Ishikawa (cell line): Measurements from ENCODE around the gene TRAPPC3.
A peak's percentile ranks its signal among the peaks of the same experiment; 100 is the strongest.

Experiments used
- CEBPB ChIP-seq: IDR thresholded peaks from 2 replicates; pipeline ENCODE4 v1.6.1; 2012
- CREB1 ChIP-seq: IDR thresholded peaks from 2 replicates; pipeline ENCODE4 v1.6.1; 2012; ENCODE audit warnings: low read depth
- EGR1 ChIP-seq: IDR thresholded peaks from 2 replicates; pipeline ENCODE4 v1.6.1; 2012
- EP300 ChIP-seq: IDR thresholded peaks from 2 replicates; pipeline ENCODE4 v1.6.1; 2012; ENCODE audit warnings: borderline replicate concordance
- FOXM1 ChIP-seq: IDR thresholded peaks from 2 replicates; pipeline ENCODE4 v1.6.1; 2012; ENCODE audit warnings: low read depth, borderline replicate concordance
- NFIC ChIP-seq: IDR thresholded peaks from 2 replicates; pipeline ENCODE4 v1.6.1; 2012
- RAD21 ChIP-seq: IDR thresholded peaks from 2 replicates; pipeline ENCODE4 v1.6.1; 2012; ENCODE audit warnings: low read depth
- TAF1 ChIP-seq: IDR thresholded peaks from 2 replicates; pipeline ENCODE4 v1.6.1; 2012; ENCODE audit warnings: low read depth, mild to moderate bottlenecking
- TCF12 ChIP-seq: IDR thresholded peaks from 2 replicates; pipeline ENCODE4 v1.6.1; 2012; ENCODE audit warnings: low read depth
- TEAD4 ChIP-seq: IDR thresholded peaks from 2 replicates; pipeline ENCODE4 v1.6.1; 2012
- YY1 ChIP-seq: IDR thresholded peaks from 2 replicates; pipeline ENCODE4 v1.6.1; 2012; ENCODE audit warnings: low read depth
- ZBTB7A ChIP-seq: IDR thresholded peaks from 2 replicates; pipeline ENCODE4 v1.6.1; 2012; ENCODE audit warnings: low read depth
- TF ChIP-seq, protein P1 (sequence below): IDR thresholded peaks from 2 replicates; pipeline ENCODE4 v1.6.1; 2012
- TF ChIP-seq, protein P2 (sequence below): IDR thresholded peaks from 2 replicates; pipeline ENCODE4 v1.6.1; 2012
- TF ChIP-seq, protein P3 (sequence below): IDR thresholded peaks from 2 replicates; pipeline ENCODE4 v1.6.1; 2012; ENCODE audit warnings: low read depth, mild to moderate bottlenecking

TRAPPC3 gene

DNA sequence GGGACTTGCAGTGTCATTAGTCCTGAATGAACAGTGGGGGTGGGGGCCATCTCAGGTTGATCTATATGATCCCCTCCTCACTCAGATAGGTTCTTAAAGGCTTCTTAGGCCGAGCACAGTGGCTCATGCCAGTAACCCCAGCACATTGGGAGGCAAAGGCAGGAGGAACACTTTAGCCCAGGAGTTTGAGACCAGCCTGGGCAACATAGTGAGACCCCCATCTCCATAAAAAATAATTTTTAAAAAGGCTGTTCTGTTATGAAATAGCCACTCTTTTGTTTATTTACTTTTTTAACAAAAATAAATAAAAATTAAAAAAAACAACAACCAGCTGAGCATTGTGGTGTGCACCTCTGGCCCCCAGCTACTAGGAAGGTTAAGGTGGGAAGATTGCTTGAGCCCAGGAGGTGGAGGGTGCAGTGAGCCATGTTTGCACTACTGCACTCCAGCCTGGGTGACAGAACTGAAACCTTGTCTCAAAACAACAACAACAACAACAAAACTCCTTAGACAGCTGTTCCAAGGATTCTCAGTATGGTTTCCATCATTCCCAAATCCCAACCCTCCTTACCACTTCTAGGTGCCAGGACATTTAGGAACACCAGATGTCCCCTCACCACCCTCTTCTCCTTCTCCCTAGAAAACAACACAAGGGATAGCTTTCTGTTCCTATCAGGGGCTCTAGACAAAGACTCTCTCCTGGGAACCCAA, 2.0 kb upstream of the TRAPPC3 start:
- TF ChIP-seq EGR1, result no peak
- TF ChIP-seq NFIC, result no peak

DNA sequence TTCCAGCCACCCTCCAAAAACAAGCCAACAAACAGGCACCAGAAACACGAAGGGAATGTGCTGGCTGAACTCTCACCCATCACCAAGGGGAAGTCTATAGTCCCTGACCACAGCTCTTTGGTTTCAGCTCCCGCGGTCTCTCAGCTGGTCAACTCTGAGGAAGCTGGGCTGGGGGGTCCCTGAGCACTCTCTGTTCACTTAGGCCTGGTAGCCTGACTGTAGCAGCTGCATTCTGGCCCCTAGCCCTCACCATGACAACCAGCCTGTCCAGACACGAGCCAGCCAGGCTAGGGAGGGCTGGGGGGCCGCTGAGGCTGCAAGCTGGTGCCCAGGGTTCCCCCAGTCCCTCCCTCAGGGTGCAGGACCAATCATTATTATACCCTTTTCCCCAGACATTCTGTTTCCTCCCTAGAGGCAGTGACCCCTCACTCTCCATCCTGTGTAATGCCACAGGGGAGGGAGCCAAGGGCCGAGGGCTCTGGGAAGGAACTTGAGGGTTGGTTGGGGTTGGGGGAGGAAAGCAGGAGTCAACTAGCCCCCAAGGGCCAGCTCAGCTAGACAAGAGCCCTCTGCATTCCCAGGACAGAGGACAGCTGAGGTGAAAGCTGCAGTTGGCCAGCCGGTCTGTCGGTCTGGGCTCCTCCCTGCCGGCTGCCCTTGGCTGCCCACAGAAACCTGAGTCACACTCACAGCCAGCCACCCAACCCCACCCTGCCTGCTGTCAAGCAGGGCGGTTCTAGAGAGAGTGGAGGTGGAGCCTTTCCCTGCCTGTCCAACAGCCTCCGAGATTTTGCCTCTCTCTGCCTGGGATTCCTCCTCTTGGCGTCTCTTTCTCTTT, 1.2 kb upstream of the TRAPPC3 start:
- TF ChIP-seq TCF12 (peak; percentile 68; the same call in 1 of the 2 replicates), TEAD4 (0 out of 2 replicates have a peak, but pooled peaks have one; percentile 29), ZBTB7A (no peak)
- TF ChIP-seq, protein P1, sequence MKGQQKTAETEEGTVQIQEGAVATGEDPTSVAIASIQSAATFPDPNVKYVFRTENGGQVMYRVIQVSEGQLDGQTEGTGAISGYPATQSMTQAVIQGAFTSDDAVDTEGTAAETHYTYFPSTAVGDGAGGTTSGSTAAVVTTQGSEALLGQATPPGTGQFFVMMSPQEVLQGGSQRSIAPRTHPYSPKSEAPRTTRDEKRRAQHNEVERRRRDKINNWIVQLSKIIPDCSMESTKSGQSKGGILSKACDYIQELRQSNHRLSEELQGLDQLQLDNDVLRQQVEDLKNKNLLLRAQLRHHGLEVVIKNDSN, result no peak

DNA sequence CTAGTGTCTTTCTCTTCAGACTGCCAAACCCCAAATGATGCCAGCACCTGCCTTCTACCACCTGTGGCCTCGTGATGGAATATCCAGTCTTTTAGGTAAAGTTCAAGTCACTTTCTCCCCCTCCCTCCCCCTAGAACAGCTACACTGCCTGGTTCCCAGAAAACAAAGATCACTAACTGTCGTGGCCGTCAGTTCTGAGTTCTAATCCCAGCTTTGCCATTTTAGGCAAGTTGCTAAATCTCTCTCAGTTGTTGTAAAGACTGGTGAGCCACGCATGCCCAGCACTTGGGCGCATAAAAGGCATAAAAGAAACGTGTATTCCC, 648 bp upstream of the TRAPPC3 start:
- TF ChIP-seq NFIC (no peak), RAD21 (no peak), CEBPB (no peak), FOXM1 (no peak), EP300 (no peak), EGR1 (no peak), ZBTB7A (no peak), TAF1 (no peak)
- TF ChIP-seq, protein P1, result no peak
- TF ChIP-seq, protein P2, sequence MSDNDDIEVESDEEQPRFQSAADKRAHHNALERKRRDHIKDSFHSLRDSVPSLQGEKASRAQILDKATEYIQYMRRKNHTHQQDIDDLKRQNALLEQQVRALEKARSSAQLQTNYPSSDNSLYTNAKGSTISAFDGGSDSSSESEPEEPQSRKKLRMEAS, result no peak

DNA sequence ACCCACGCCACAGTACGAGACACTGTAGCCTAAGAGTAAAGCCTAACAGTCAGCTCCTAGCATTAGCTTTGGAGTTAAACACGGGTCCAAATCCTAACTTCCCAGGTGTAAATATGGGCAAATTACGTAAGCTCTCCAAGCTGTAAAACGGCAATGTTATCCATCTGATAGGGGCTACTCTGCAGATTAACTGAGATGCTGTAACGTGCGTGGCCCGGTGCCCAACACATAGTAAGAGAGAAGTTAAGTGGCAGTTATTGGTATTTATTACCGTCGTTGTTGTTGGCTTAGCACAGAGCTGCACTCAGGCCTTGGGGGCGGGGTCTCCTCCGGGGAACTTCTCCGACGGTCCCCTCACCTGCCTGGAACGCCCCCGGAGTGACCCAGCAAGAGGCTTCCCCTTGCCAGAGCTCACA, 457 bp downstream of the TRAPPC3 start:
- TF ChIP-seq, protein P1, result no peak
- TF ChIP-seq FOXM1 (no peak), NFIC (no peak; the same call in 1 of the 2 replicates), CREB1 (no peak), EGR1 (no peak), EP300 (no peak), ZBTB7A (no peak), TCF12 (no peak), TEAD4 (no peak), CEBPB (no peak)
- TF ChIP-seq, protein P2, result no peak

DNA sequence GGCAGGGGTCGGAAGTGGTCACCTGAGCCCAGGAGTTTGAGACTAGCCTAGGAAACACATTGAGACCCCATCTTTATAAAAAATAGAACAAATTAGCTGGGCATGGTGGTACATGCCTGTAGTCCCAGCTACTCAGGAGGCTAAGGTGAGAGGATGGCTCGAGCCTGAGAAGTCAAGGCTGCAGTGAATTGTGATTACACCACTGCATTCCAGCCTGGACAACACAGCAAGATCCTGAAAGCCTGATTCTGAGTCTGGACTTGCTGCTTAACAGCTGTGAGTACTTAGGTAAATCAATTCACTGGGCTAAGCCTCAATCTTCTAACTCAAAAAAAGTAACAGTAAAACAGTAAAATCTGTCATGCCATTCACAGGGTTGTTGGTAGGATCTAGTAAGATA, 4.9 kb downstream of the TRAPPC3 start:
- TF ChIP-seq TCF12 (no peak), CEBPB (no peak), TEAD4 (no peak), RAD21 (no peak), TAF1 (no peak), FOXM1 (no peak), EP300 (no peak), ZBTB7A (no peak), EGR1 (no peak), YY1 (no peak), CREB1 (no peak), NFIC (no peak)
- TF ChIP-seq, protein P2, result no peak
- TF ChIP-seq, protein P3, sequence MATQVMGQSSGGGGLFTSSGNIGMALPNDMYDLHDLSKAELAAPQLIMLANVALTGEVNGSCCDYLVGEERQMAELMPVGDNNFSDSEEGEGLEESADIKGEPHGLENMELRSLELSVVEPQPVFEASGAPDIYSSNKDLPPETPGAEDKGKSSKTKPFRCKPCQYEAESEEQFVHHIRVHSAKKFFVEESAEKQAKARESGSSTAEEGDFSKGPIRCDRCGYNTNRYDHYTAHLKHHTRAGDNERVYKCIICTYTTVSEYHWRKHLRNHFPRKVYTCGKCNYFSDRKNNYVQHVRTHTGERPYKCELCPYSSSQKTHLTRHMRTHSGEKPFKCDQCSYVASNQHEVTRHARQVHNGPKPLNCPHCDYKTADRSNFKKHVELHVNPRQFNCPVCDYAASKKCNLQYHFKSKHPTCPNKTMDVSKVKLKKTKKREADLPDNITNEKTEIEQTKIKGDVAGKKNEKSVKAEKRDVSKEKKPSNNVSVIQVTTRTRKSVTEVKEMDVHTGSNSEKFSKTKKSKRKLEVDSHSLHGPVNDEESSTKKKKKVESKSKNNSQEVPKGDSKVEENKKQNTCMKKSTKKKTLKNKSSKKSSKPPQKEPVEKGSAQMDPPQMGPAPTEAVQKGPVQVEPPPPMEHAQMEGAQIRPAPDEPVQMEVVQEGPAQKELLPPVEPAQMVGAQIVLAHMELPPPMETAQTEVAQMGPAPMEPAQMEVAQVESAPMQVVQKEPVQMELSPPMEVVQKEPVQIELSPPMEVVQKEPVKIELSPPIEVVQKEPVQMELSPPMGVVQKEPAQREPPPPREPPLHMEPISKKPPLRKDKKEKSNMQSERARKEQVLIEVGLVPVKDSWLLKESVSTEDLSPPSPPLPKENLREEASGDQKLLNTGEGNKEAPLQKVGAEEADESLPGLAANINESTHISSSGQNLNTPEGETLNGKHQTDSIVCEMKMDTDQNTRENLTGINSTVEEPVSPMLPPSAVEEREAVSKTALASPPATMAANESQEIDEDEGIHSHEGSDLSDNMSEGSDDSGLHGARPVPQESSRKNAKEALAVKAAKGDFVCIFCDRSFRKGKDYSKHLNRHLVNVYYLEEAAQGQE, result no peak
- TF ChIP-seq, protein P1, result no peak

DNA sequence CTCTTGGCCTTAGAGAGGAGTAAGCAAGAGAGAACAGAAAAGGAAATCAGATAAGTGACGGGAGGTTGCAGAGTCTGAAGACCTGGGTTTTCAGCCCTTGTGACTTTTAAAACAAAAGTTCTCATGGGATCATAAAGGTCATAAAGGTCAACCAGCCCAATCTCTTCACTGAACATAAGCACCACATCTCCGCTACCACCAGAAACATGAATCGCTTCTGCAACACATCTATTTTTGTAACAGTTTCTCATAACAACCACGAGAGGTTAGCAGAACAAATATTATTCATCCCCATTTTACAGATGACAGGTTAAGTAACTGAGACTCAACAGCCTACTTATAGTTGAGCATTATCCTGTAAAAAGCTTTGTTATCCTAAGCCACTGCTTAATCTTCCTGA, 5.9 kb downstream of the TRAPPC3 start:
- TF ChIP-seq TAF1 (no peak), FOXM1 (no peak), CREB1 (no peak), CEBPB (no peak), NFIC (no peak), EGR1 (no peak), ZBTB7A (no peak), RAD21 (no peak), TEAD4 (no peak), YY1 (no peak), TCF12 (no peak), EP300 (no peak)
- TF ChIP-seq, protein P2, result no peak
- TF ChIP-seq, protein P3, result no peak
- TF ChIP-seq, protein P1, result no peak
